GM19372 (cell line): Measurements from ENCODE around the gene TCF7L1.
"Not testable (repeated sequence)": the region's sequence is repeated elsewhere in the genome, so short reads cannot be mapped to it uniquely, and the experiment has no call there.

Experiments used
- ATAC-seq: cut with Tn5 transposase; IDR thresholded peaks from one replicate; pipeline ENCODE4 v1.9.1; 2021; ENCODE audit warnings: mild to moderate bottlenecking, low read depth, moderate library complexity; ENCODE audit not compliant: unreplicated experiment

TCF7L1 gene

DNA sequence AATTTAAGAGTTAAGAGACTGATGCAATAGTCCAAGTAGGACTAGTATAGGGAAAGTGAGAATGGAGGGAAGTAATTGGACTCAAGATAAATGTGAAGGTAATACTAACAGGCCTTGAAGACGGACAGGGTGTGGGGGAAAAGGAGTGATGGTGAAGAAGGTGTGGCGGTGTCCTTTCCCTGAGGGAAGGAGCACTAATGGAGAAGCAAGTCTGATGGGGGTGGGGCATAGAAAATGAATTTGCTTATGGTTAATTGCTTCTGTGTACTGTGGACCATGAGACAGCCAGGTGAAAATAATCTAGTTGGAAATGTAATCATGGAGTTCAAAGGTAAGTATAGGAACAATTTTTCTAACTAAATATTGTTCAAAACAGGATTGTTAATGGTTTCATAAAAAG is 201.7 kb downstream of the TCF7L1 start:
- no peak for ATAC-seq

DNA sequence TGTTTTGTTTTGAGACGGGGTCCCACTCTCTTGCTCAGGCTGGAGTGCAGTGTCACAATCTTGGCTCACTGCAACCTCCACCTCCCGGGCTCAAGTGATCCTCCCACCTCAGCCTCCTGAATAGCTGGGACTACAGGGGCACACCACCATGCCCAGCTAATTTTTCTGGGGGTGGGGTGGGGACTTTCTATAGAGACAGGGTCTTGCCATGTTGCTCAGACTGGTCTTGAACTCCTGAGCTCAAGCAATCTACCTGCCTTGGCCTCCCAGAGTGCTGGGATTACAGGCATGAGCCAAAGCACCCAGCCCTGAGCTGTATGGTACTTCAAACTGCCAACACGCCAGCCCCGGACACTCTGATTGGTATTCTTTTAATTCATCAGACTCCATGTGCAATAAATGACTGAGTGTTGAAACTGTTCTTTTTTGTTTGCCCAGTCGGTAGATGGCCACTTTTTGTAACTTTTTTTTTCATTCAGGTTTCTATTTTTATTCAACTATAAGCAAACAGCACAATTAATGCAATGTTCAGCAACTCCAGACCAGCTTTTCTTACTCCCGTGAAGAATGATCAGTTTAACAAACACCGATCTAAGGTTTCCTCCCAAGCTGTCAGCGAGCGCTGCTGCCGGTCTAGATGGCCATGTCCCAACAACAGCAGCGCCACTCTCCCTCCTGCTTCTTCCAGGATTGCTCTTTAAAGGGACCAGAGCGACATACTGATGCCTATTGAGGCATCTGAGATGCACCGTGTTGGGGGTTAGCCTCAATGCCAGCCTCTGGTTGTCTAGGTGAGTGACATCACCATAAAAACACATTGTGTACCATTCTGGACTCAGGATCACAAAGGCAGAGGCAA is 207.1 kb downstream of the TCF7L1 start:
- ATAC-seq = no peak

DNA sequence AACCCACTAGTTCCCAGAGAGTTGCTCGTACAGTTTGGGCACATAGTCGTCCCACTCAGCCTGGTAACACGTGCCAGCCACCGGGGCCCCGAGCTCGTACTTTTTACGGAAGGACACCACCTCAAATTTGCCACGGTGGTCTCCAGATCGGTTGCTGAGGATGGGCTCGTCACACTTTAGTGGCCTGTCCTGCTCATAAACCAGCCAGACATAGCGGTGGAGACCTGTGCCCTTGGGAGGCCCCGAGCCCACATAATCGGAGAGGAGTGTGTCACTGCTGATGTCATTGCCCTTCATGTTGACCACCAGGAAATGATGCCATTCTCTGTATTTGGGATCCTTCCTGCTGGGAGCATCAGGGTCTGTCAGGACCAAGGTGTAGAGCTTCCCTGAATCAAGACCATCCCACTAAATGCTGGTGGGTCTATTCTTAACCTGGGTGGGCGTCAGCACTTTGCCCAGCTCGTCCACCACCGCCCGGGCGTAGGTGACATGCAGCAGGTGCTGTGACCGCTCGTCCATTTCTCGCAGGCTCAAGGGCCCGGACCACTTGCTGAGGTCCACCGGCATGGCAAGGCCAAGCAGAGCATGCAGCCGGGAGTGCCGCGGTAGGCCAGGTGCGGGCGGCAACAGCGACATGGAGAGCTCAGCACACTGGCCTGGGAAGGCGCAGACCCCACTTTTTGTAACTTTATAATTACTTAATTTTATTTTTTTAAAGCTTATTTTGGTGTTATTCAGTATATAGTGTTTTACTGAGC is 208.3 kb downstream of the TCF7L1 start:
- ATAC-seq = no peak

DNA sequence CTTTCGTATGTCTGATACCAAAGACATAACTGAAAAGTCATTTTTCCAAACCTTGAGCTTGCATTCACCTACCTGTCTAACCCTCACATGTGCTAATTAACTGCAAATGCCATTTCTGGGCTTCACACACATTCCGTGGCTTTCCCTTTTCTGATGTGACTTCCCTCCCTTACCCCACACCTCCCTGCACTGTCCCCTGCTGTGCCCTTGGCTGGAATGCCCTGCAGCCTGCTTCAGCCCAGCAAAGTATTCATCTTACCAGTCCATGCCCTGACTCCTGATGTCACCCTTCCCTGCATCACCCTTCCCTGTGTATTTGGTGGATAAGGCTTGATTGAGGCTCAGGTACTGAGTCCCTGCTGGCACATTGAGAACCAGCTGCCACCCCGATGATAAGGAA is 209.0 kb downstream of the TCF7L1 start:
- ATAC-seq = no peak

DNA sequence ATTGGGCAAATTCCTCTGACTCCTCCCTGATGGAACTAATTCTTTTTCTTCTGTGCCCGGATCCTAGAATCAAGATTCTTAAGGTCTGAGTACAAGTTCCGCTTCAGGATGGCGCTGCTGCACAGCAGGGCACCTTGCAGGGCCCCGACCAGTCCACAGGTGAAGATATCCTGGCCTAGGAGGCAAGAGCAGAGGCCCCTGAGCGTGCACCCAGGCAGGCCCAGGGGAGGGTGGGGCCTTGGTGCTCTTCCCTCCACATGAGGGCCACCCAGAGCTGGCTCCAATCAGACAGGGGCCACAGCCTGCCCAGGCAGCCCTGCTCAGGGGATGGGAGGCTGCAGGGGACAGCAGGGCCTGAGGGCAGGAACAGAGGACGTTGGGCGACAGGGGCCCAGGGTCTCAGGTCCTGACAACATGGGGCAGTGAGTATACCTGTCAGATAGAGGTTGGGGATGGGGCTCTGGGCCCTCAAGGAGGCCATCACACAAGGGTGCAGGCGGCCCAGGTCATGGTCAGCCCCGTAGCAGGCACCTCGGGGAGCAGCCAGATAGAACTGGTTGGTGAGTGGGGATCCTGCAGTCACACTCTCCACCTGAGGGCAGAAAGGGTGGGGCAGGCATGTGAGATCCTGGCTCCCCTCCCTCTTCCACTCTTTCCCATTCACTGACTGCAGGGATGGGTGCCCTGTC is 210.2 kb downstream of the TCF7L1 start:
- not testable (repeated sequence) for ATAC-seq

DNA sequence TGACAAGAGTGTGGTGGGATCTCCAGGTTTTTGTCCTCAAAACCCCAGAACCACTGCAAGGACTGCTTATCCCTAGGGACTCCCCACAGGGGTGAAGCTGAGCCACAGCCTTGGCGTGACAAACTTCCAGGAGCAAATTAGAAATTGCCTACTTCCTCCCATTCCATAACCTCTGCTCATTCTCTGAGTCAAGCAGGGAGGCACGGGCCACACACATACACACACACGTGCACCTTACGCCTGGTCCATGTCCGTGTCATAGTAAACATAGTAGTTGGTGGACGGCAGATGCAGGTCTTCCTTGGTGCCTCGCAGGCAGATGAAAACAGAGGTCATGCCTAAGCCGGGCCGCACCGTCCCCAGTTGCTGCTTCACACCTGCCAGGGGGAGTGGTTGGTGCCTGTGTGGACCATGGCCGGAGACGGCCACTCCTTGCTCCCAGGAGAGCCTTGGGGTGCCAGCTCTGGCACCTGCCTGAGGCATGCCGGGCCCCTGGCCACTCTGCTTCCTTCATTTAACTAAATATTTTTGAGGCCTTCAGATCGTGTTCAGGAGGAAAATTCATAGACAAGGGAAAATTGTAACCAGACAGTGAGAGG is 211.3 kb downstream of the TCF7L1 start:
- ATAC-seq = no peak

DNA sequence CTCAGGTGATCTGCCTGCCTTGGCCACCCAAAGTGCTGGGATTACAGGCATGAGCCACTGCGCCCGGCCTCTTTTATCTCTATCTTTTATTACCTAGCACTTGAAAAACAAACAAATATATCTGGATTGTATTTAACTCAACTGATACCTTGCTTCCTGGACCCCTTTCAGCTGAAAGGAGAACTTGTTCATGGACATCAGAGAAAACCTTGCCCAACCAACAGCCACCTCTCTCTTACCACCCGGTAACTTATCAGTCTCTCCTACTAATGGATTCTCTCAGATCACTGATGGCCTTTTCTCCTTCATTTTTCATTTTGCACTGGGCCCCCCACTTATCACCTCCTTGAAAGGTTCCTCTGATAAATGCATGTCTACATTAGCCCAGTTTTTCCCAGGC is 214.4 kb downstream of the TCF7L1 start:
- no peak for ATAC-seq

DNA sequence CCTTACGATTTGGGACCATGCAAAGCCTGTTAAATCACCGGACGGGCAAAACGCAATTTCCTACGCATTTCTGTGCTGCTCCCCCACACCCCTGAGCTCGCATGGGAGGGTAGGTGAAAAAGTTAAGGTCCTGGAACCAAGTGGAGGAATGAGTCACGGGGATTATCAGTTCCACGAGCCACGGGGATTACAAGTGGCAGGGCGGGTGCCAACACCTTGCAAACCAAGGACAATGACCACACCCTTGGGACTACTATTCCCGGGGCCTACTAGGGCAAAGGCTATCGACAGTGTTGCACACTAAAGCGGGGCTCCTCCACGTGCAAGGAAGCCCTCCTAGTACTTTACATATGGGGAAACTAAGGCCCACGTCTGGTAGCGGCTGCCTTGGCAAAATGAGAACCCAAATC is 220.7 kb downstream of the TCF7L1 start:
- peak; percentile 6 for ATAC-seq

DNA sequence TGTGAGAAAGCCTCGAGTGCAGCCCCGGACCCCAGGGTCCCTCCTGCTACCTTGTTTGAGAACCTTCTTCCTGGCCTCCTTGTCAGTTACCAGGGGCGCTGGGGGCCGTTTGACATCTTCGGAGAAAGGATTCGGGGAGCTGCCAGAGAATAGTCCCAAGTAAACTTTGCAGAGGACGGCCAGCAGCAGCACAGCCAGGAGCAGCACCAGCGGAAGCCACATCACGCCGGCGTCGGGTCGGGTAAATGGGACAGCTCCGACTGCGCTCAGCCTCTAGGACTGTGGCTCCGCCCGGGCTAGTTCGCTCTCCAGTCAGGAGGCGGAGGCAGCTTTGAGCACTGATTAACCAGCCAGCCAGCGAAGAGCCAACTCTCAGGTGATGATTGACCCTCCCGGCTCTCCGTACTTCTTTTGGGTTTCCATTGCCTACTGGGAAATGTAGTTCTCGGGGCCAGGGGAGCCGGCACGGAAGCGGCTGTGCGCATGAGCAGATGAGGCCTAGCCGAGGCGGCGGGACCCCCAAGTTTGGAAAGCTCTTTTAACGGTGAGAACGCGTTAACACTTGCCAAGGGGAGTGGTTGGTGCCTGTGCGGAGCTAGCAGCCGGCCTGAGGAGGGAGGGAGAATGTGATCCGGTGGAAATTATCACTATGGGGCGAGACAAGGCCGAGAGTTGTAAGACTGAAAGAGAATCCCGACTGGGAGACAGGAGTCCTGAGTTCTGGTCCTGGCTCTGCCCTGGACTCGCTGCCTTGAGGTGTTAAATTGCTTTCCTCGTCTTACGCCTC is 221.3 kb downstream of the TCF7L1 start, which contains the start of the genes ELMOD3 and RETSAT:
Gene ELMOD3 (plus strand): TSS at position 484 of the 787 bp plus-strand sequence. CDS start 2,430 bp downstream, outside the sequence.
Gene RETSAT (minus strand): TSS at position 243 of the 787 bp plus-strand sequence. CDS start 21 bp downstream, at position 222.
- ATAC-seq = peak; percentile 97

DNA sequence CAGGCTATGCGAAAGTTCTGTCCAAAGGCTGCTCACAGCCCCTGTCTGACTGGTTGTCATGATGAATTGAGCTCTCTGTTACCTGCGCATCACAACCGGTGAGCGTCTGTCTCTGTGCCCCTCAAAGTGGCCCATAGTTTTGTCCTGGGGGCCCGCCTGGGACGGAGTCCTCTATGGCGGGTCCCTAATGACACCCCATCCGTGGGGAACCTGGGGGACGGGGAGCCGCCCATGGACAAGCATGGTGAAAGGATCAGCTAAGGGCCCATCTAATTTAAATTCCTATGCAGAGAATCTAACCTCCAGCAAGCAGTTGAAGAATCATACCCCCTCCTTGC is 221.8 kb downstream of the TCF7L1 start:
- no peak for ATAC-seq

DNA sequence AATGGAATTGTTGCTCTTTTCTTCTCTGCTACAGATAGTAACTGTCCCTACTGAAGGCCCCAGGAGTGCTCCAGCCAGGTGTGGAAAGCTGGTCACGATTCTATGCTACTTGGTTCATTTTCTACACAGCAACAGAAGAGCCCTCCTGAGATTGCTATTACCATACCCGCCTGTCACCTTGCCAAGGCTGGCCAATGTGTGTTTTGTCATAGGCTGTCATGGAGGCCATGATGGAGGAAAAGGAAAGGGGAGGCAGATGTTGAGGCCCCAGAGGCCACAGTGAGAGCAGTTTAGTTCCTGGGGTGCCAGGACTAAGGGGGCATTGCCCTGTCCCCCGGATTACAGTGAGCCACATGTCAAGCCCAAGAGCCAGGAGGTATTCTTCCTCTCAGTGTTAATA is 222.3 kb downstream of the TCF7L1 start:
- no peak for ATAC-seq

DNA sequence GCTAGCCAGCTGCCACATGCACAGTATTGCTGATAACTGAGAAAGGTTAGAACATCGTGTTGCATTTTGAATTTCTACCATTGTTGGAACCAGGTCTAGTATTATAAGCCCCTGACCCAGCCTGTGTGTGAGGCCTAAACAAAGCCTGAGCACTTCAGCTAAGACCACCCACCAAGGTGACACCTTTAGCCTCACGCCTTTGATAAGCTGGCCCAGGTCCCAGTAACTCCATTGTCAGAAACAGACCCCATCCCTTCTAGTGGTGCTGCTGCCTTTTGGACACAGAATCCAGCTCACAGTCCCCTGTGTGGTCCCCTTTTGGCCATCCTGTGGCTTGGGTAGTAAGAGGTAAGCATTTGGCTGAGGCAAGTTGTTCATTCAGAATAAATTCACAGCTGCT is 223.0 kb downstream of the TCF7L1 start:
- ATAC-seq = no peak

DNA sequence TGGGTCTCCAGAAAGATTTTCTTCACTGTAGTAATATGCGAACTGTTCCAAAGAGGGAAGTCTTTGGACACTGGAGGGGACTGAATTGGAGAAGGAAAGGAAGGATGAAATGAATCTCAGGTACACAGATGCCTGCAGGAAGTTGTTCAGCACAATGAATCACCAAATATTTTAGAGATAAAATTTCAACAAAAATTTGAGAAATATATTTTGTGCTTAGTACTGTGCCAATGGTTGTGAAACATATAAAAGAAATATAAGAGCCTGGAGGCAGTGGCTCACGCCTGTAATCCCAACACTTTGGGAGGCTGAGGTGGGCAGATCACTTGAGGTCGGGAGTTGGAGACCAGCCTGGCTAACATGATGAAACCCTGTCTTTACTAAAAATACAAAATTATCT is 224.5 kb downstream of the TCF7L1 start:
- no peak for ATAC-seq
